CD4-positive, alpha-beta T cell treated with Interleukin-15 for 1 hour (primary cell): ENCODE data around the gene HES2.
"Not testable (repeated sequence)": the region's sequence is repeated elsewhere in the genome, so short reads cannot be mapped to it uniquely, and the experiment has no call there.

Source experiments
- DNase-seq: peaks from one replicate; pipeline ENCODE4 v3.0.0-alpha.2; 2020

The HES2 gene

GRCh38 chr1:6453895-6454855, 34.5 kb upstream of the HES2 start:
- DNase-seq, result not testable (repeated sequence)

- no peak for DNase-seq
Measured at GRCh38 chr1:6450943-6451373, 31.2 kb upstream of the HES2 start.

- DNase-seq, result not testable (repeated sequence)
Measured at GRCh38 chr1:6450486-6450885, 30.8 kb upstream of the HES2 start.

- DNase-seq, result no peak
Measured at GRCh38 chr1:6450005-6450450, 30.3 kb upstream of the HES2 start.

- DNase-seq, result peak; percentile 25
Measured at GRCh38 chr1:6448749-6449631, 29.3 kb upstream of the HES2 start.

- DNase-seq, result peak; percentile 67
Measured at GRCh38 chr1:6447818-6448748, 28.4 kb upstream of the HES2 start.

- DNase-seq, result no peak
Measured at GRCh38 chr1:6447016-6447817, 27.5 kb upstream of the HES2 start.

GRCh38 chr1:6446665-6447015, 26.9 kb upstream of the HES2 start:
- DNase-seq, result no peak

GRCh38 chr1:6445929-6446328, 26.2 kb upstream of the HES2 start:
- DNase-seq, result not testable (repeated sequence)

GRCh38 chr1:6445062-6445763, 25.5 kb upstream of the HES2 start:
- DNase-seq, result no peak

GRCh38 chr1:6444377-6444776, 24.7 kb upstream of the HES2 start:
- DNase-seq, result no peak

- DNase-seq, result no peak
Measured at GRCh38 chr1:6443339-6444115, 23.8 kb upstream of the HES2 start.

- no peak for DNase-seq
Measured at GRCh38 chr1:6441586-6441985, 21.9 kb upstream of the HES2 start.

GRCh38 chr1:6440198-6441126, 20.7 kb upstream of the HES2 start:
- DNase-seq, result peak; percentile 78

- peak; percentile 68 for DNase-seq
Measured at GRCh38 chr1:6438047-6438525, 18.4 kb upstream of the HES2 start.

GRCh38 chr1:6437012-6437700, 17.4 kb upstream of the HES2 start:
- DNase-seq, result not testable (repeated sequence)

GRCh38 chr1:6436277-6436676, 16.6 kb upstream of the HES2 start:
- DNase-seq, result not testable (repeated sequence)

- no peak for DNase-seq
Measured at GRCh38 chr1:6435547-6435946, 15.8 kb upstream of the HES2 start.
